GM12878 (cell line): ENCODE measurements around the gene RIN2. TPM values are rescaled to one million over a fixed set of nuclear protein-coding genes. Genes with fewer than 3 reads are reported as not detected.

Experiments used
- ATAC-seq: fragments of 200-7000 bp; cut with Tn5 transposase; 3 replicates; pipeline ENCODE4 v1.9.1; 2020; ENCODE audit warnings: mild to moderate bottlenecking, moderate library complexity
- BruUV-seq: library from RNA; stranded (reverse); fragments of 400-500 nt; replicated peaks from 2 replicates; lab custom pipeline; 2021; lab: Mats Ljungman, UMichigan
- CTCF ChIA-PET: fragments of 300-600 bp; sonication (Branson Sonifier 250); formaldehyde crosslinking; extraction: SDS; loops from one replicate; lab custom pipeline; 2021; ENCODE audit warnings: inconsistent platforms; lab: Yijun Ruan, JAX
- POLR2A ChIA-PET: fragments of 350-600 bp; formaldehyde crosslinking; extraction: SDS; loops from one replicate; lab custom pipeline; 2021; ENCODE audit warnings: inconsistent platforms; lab: Charles Lee
- RAD21 ChIA-PET: fragments of 300-600 bp; sonication (Branson Sonifier 250); formaldehyde crosslinking; loops from one replicate; lab custom pipeline; 2023; ENCODE audit warnings: antibody characterized with exemption; ENCODE audit not compliant: unreplicated experiment; lab: Charles Lee
- SMC1A ChIA-PET: fragments of 300-600 bp; sonication (Branson Sonifier 250); formaldehyde crosslinking; loops from one replicate; lab custom pipeline; 2023; ENCODE audit not compliant: unreplicated experiment, uncharacterized antibody; lab: Charles Lee
- DNase-seq: peaks from one replicate; pipeline ENCODE4 v3.0.0-alpha.2; 2011; ENCODE audit warnings: low read depth, low spot score
- FAIRE-seq: peaks from 3 replicates; lab custom pipeline; 2011; peaks lifted over from hg19 to GRCh38; lab: Jason Lieb, UNC
- H2AFZ ChIP-seq: 2 replicates; pipeline ENCODE4 v1.6.0; 2011; ENCODE audit warnings: low read depth, low read length, control low read depth; ENCODE audit not compliant: control insufficient read depth
- H3K27ac ChIP-seq: 2 replicates; pipeline ENCODE4 v1.5.1; 2011; ENCODE audit warnings: control low read depth; ENCODE audit not compliant: control insufficient read depth, insufficient read depth
- H3K27me3 ChIP-seq, 2 experiments: replicated peaks in 1 of 2; 2 replicates each; pipeline versions ENCODE4 v1.6.0 to v1.6.1; 2011; ENCODE audit warnings: low read length in 1 of 2; ENCODE audit not compliant: control insufficient read depth in 2 of 2, insufficient read depth in 2 of 2
- H3K36me3 ChIP-seq, 2 experiments: 2 replicates each; pipeline ENCODE4 v1.5.1; 2011; ENCODE audit warnings: low read length in 1 of 2; ENCODE audit not compliant: control insufficient read depth in 2 of 2, insufficient read depth in 2 of 2
- H3K4me1 ChIP-seq: 2 replicates; pipeline ENCODE4 v1.6.1; 2011; ENCODE audit warnings: mild to moderate bottlenecking, low read length, moderate library complexity, mixed read lengths; ENCODE audit not compliant: control insufficient read depth, insufficient read depth
- H3K4me2 ChIP-seq: 2 replicates; pipeline ENCODE4 v1.6.0; 2011; ENCODE audit warnings: control low read depth; ENCODE audit not compliant: control insufficient read depth, insufficient read depth
- H3K4me3 ChIP-seq: fragments of 200-600 bp; sonication (generic); 2 replicates; pipeline ENCODE4 v1.5.1; 2016
- H3K79me2 ChIP-seq: 2 replicates; pipeline ENCODE4 v1.6.0; 2011; ENCODE audit warnings: low read length; ENCODE audit not compliant: control insufficient read depth, insufficient read depth
- H3K9ac ChIP-seq: 2 replicates; pipeline ENCODE4 v1.8.0; 2011; ENCODE audit warnings: low read length, control low read depth, mixed read lengths; ENCODE audit not compliant: control insufficient read depth, insufficient read depth
- H3K9me3 ChIP-seq: replicated peaks from 3 replicates; pipeline ENCODE4 v1.5.1; 2011; ENCODE audit warnings: mild to moderate bottlenecking, low read length; ENCODE audit not compliant: control insufficient read depth, insufficient read depth
- H4K20me1 ChIP-seq: 2 replicates; pipeline ENCODE4 v1.6.0; 2011; ENCODE audit not compliant: control insufficient read depth, insufficient read depth
- BCL11A ChIP-seq: IDR thresholded peaks from 2 replicates; pipeline ENCODE4 v1.6.1; 2011; ENCODE audit warnings: low read depth, low read length
- CREB1 ChIP-seq: IDR thresholded peaks from 2 replicates; pipeline ENCODE4 v1.6.1; 2012; ENCODE audit warnings: low read depth, mild to moderate bottlenecking, inconsistent platforms
- E2F4 ChIP-seq: IDR thresholded peaks from 2 replicates; pipeline ENCODE4 v1.6.1; 2012; ENCODE audit warnings: low read depth, low read length, improper control_type of control experiment
- MAX ChIP-seq: IDR thresholded peaks from 2 replicates; pipeline ENCODE4 v1.6.1; 2012; ENCODE audit warnings: low read depth, low read length, improper control_type of control experiment
- MTA2 ChIP-seq: fragments of 450-650 bp; IDR thresholded peaks from 2 replicates; pipeline ENCODE4 v1.6.1; 2016; ENCODE audit warnings: low read depth, mild to moderate bottlenecking, moderate library complexity
- NBN ChIP-seq: fragments of 450-650 bp; IDR thresholded peaks from 2 replicates; pipeline ENCODE4 v1.6.1; 2016
- RAD51 ChIP-seq: fragments of 450-650 bp; IDR thresholded peaks from 2 replicates; pipeline ENCODE4 v1.6.1; 2016; ENCODE audit warnings: moderate library complexity, mild to moderate bottlenecking, inconsistent platforms
- SKIL ChIP-seq: fragments of 450-650 bp; IDR thresholded peaks from 2 replicates; pipeline ENCODE4 v1.6.1; 2017; ENCODE audit warnings: mild to moderate bottlenecking, low read depth, inconsistent platforms; ENCODE audit not compliant: poor library complexity, severe bottlenecking
- SMAD1 ChIP-seq: fragments of 450-650 bp; IDR thresholded peaks from 2 replicates; pipeline ENCODE4 v1.6.1; 2018; ENCODE audit warnings: mild to moderate bottlenecking, low read depth; ENCODE audit not compliant: partially characterized antibody
- SP1 ChIP-seq: IDR thresholded peaks from one replicate; pipeline ENCODE4 v1.6.1; 2011; ENCODE audit warnings: low read depth, low read length
- SUPT20H ChIP-seq: IDR thresholded peaks from 2 replicates; pipeline ENCODE4 v1.6.1; 2011; ENCODE audit warnings: low read depth, mild to moderate bottlenecking, low read length, moderate library complexity, borderline replicate concordance; ENCODE audit not compliant: control insufficient read depth
- ZBTB40 ChIP-seq: fragments of 450-650 bp; IDR thresholded peaks from 2 replicates; pipeline ENCODE4 v1.6.1; 2016; ENCODE audit warnings: mild to moderate bottlenecking, moderate library complexity, borderline replicate concordance
- WGBS: methylation state at CpG from one replicate; pipeline ENCODE4 v1.1.6; 2016; ENCODE audit warnings: low lambda C conversion rate; ENCODE audit not compliant: insufficient replicate concordance, insufficient coverage; ENCODE audit errors: missing lambda C conversion rate; 5-methylcytosine and 5-hydroxymethylcytosine counted together
- in situ Hi-C: fragments of 300-500 bp; cut with MboI; formaldehyde crosslinking; loops from 9 replicates; pipeline ENCODE4 v1.14.3; 2018; ENCODE audit warnings: mixed read lengths
- intact Hi-C: fragments of 100-400 bp; cut with micrococcal nuclease; formaldehyde crosslinking; loops from one replicate; pipeline ENCODE4 v1.14.2; 2022; ENCODE audit not compliant: unreplicated experiment
- polyA plus RNA-seq, 11 experiments: library from polyadenylated mRNA; depleted of rRNA in 4 of 11; unstranded in 6 of 11; stranded (reverse) in 5 of 11; fragments of >200 nt; fragmentation: Nextera tagmentation in 4 of 11; fragmentation: Illumina TruSeq in 1 of 11; extraction: Ambion mirVana in 4 of 11; extraction: Trizol in 1 of 11; gene quantifications; 1 replicate in 1 of 11; 2 replicates in 10 of 11; pipeline versions ENCODE4 v1.2.1 to v1.2.3, GENCODE V29; 2011 to 2016; ENCODE audit warnings: inconsistent platforms in 2 of 11, missing spikeins in 2 of 11, low read depth in 1 of 11
- total RNA-seq, 4 experiments: library from RNA; depleted of rRNA in 3 of 4; stranded (reverse); fragments of >200 nt in 3 of 4; fragmentation: Illumina TruSeq in 1 of 4; extraction: Trizol in 1 of 4; gene quantifications; 2 replicates each; pipeline versions ENCODE4 v1.2.1 to v1.2.3, GENCODE V29; 2013 to 2021

The RIN2 gene
- total and polyA plus RNA-seq, 10 of the 15 experiments (the other 5 are each of a cell fraction or from before 2014, with no cell fraction given) = 0.68 to 8.5 (median 4.5) TPM

- no TSS peak for BruUV-seq
- no peak overlapping the region for H3K27ac ChIP-seq
- no peaks in the 10 kb centered on the region for H4K20me1 ChIP-seq
- H3K79me2 ChIP-seq = no peaks in the 10 kb centered on the region
- H3K4me1 ChIP-seq = no peaks in the 10 kb centered on the region
- H3K27me3 ChIP-seq = peaks cover 0 to 2% of the 10 kb centered on the region in 2 experiments; a peak in 1 of 4 replicates
- POLR2A ChIA-PET = interaction anchor here (0.6 to 0.7 kb wide), 2 partner anchors 12 to 38 kb away, joined by 4 to 5 read pairs; no protein-coding TSS in a partner anchor
- no peak overlapping the region for H3K9ac ChIP-seq
- ATAC-seq (no peak), DNase-seq (no peak), FAIRE-seq (no peak)
- in situ Hi-C loops = no loop called here
- no peak overlapping the region for H2AFZ ChIP-seq
- H3K4me2 ChIP-seq = no peak overlapping the region
- 0% methylated on average over 2 of the region's 2 CpGs for WGBS
- H3K4me3 ChIP-seq = no peak overlapping the region
- SMC1A ChIA-PET = interaction anchor here (0.8 to 2.6 kb wide), 8 partner anchors 8 to 46 kb away, joined by 3 to 8 read pairs (median 4); no protein-coding TSS in a partner anchor
- no peaks in the 10 kb centered on the region for H3K36me3 ChIP-seq
- intact Hi-C loops = no loop called here
- RAD21 ChIA-PET = interaction anchor here (1.1 kb wide), 1 partner anchor 21 kb away, joined by 5 read pairs; no protein-coding TSS in a partner anchor
- CTCF ChIA-PET = interaction anchor here (0.6 to 2.8 kb wide), 7 partner anchors 9 to 303 kb away, joined by 3 to 12 read pairs (median 4); partner anchors contain the start of gene NAA20
- H3K9me3 ChIP-seq = no peaks in the 10 kb centered on the region; the same call in 2 of the 3 replicates
- TF ChIP-seq MTA2 (no peak), ZBTB40 (no peak), NBN (no peak), MAX (no peak), CREB1 (no peak), E2F4 (no peak), SUPT20H (no peak), SP1 (no peak), BCL11A (no peak), RAD51 (no peak), SKIL (no peak), SMAD1 (no peak)
These were observed 44.1 kb upstream of the RIN2 start for GRCh38 chr20:19713822-19714578.
